ENCODE measurements around the gene VLDLR.
"Not testable (repeated sequence)": the region's sequence is repeated elsewhere in the genome, so short reads cannot be mapped to it uniquely, and the experiment has no call there.

VLDLR gene

GRCh38 chr9:2664174-2665065, 42.8 kb downstream of the VLDLR start:
- no peak for DNase-seq

DNA sequence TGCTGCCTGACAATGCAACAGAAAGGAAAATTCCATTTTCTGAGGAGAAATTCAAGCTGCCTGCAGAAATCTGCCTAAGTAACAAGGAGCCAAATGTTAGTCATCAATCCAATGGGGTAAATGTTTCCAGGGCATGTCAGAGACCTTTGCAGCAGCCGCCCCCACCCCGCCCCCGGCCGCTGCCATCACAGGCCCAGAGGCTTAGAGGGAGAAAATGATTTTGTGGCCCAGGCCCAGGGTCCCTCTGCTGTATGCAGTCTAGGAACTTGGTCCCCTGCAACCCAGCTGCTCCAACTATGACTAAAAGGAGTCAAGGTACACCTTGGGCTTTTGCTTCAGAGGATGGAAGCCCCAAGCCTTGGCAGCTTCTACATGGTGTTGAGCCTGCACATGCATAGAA, 45.0 kb downstream of the VLDLR start:
- DNase-seq, result no peak

DNA sequence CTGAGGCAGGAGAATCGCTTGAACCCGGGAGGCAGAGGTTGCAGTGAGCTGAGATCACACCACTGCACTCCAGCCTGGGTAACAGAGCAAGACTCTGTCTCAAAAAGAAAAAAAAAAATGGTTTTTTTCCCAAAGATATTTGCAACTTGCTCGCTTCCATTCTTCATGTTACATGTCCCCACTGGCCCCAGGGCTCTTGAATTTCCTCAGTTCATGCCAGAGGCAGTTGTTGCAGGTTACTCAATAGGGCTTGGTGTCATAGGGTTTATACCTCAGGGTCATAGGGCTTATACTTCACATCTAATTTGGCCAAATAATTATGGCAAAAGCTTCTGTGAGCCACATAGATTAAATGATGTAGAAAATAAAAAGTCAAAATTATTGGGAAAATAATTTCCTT, 51.6 kb downstream of the VLDLR start:
- DNase-seq, result no peak

DNA sequence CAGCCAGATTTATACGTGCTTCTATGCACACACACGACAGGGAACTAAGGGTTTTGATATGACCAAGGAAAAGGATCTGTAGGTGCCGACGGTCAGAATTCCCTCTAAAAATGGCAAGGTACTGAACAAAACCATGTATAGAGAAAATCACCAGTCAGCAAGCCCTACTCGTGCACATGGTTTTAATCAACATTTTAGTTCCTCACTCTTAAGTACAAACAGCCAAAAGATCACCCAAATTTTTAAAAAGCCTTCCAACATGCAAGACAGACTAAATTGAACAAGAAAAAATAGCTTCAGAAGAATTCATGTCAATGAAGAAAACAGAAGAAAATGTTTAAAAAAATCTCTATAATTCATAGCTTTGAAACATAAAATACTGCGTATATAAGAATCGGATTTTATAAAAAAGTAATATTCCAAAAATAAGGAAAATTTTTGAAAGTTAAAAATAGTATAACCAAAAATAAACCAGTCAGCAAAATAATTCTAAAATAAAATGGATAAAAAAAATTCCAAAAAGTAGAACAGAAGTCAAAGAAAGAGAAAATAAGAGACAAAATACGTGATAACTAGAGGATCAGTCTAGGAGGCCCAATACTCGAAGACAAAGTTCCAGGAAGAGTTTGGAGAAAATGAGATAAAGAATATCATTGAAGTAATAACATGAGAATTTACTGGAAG, 52.7 kb downstream of the VLDLR start:
- no peak for DNase-seq

DNA sequence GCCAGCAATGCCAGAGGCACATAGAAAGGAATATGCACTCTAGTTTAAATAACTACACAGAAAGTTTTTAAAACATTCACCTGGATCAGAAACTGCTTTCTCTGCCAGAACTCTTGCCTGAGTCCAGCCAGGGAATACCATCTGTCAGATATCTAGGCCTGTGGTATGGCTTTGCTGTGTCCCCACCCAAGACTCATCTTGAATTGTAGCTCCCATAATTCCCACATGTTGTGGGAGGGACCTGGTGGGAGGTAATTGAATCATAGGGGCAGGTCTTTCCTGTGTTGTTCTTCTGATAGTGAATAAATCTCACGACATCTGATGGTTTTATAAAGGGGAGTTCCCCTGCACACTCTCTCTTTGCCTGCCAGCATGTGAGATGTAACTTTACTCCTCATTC, 54.2 kb downstream of the VLDLR start:
- DNase-seq, result no peak

- DNase-seq, result peak; percentile 10
Observed at GRCh38 chr9:2676466-2676865, 54.9 kb downstream of the VLDLR start.

- no peak for DNase-seq
Observed at GRCh38 chr9:2677915-2678889, 56.6 kb downstream of the VLDLR start.

GRCh38 chr9:2679011-2679410, 57.4 kb downstream of the VLDLR start:
- no peak for DNase-seq

DNA sequence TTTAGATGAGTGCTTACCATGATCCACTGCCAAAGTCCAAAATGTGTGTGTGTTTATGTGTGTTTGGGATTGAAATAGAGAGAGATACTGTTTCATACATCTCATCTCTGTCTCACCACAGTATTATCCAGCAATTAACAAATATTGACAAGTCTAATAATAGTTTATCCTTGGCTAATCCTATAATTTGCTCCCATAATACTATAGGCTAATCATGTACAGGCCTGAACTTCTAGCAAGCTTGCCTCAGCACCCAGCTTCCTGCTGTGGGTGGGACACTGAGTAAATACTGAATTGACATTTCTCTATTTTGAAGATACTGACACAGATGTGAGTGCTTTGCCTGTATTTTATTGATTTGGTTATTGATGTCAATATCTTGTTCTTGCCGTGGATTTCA, 60.4 kb downstream of the VLDLR start:
- DNase-seq, result no peak

- DNase-seq, result no peak
Observed at GRCh38 chr9:2686911-2687310, 65.3 kb downstream of the VLDLR start.

GRCh38 chr9:2688636-2689035, 67.0 kb downstream of the VLDLR start:
- no peak for DNase-seq

DNA sequence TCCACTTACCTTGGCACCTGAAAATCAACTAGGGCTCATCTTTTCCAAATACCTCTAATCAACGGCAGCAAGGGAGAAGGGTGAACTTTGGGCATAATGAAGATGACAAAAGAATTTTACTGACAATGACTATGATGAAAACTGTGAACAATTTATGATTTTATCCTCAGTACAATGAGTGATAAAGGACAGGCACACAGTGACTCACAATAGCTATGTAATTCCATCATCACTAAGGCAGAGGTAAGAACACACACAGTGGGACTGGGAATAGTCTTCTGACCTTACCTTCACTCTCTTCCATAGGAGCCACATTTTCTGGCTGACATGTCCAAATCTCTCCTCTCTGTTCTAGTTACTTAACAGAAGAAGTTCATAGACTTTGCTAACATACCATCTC, 69.6 kb downstream of the VLDLR start:
- no peak for DNase-seq

DNA sequence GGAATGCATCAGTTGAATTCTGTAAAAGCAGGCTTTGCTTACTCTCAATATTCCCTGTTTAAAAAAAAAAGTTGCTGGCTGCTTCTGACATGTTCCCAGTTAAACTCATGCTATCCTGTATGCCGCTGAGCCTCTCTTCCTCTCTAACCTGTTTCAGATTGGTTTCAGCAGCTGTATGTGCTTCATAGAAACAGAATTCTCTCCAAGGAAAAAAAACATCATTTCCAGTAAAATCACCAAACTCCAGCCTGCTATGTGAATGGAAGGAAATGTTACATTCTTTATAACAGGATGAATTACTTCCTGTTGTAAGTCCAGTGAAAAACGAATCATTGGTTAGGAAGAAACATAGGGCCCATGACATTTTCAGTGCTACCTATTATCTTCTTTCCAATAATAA, 70.0 kb downstream of the VLDLR start:
- DNase-seq, result no peak

DNA sequence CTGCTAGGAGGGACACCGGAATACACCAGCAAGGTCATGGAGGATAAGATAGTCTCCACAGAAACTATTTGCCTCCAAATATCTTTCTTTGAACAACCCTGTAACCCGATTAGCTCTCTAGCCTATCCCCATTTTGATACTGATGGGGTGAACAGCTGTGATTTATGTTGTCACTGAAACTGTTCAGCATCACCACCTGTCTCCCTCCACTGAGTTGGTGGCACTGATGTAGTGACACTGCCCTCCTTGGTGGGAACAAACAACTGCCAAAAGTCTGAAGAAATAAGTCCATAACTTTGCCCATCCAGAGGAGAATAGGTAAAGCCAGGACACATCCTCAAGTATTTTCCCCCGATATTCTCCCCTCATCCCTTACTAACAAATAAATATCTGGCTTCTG, 71.5 kb downstream of the VLDLR start:
- DNase-seq, result no peak

DNA sequence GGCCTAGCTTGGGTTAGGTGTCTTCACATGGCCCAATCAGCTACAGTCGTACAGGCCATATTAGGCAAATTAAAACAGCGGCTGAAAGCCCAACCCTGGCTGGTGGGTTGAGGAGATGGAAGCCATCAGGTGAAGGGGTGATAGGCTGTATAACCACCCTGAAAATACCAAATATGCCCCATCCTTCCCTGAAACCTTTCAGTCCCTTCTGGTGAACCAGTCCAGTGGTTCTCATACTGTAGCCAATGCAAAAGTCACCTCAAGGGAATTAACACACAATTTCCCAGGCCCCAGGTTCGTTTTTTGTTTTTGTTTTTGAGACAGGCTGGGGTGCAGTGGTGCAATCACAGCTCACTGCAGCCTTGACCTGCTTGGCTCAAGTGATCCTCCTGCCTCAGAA, 75.9 kb downstream of the VLDLR start:
- DNase-seq, result no peak

DNA sequence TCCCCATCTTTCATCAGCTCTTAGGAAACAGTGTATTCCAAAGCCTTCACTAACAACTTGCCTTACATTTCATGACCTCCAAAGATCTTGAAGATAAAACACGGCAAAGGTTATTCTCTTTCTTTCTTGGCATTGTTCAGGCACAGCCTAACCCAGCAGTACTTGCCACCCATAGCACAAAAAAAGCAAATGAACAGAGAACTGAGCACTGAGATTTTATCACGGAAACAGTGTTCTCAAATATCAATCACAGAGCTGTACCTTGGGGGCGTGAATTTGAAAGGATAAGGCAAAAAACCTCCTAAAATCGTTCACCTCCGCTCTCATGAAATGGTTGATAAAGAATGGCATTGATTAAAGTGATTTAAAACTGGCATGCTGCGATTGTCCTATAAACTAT, 78.8 kb downstream of the VLDLR start:
- no peak for DNase-seq

GRCh38 chr9:2700909-2701550, 79.4 kb downstream of the VLDLR start:
- no peak for DNase-seq

GRCh38 chr9:2704504-2704903, 82.9 kb downstream of the VLDLR start:
- no peak for DNase-seq

DNA sequence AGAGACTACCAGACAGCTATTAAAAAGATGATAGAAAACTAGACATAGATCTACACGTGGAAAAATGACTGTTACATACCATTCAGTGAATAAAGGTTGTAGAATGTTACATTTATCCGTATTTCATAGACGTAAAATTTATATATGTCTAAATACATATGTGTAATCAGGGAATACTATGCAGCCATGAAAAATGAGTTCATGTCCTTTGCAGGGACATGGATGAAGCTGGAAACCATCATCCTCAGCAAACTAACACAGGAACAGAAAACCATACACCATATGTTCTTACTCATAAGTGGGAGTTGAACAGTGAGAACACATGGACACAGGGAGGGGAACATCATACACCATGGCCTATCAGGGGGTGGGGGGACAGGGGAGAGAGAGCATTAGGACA, 85.7 kb downstream of the VLDLR start:
- not testable (repeated sequence) for DNase-seq

Measured in DMS79 treated with DMSO at 0.1 percent for 48 hours (cell line).